Neutrophil (primary cell): ENCODE measurements around the gene CC2D2B.

Source experiments
- H3K27ac ChIP-seq: fragments of 200-600 bp; sonication (generic); 2 replicates; pipeline ENCODE4 v1.5.1; 2016; ENCODE audit warnings: mild to moderate bottlenecking, moderate library complexity
- H3K27me3 ChIP-seq: fragments of 200-600 bp; sonication (generic); 2 replicates; pipeline ENCODE4 v1.6.0; 2016; ENCODE audit warnings: mild to moderate bottlenecking
- H3K36me3 ChIP-seq: fragments of 200-600 bp; sonication (generic); 2 replicates; pipeline ENCODE4 v1.5.1; 2017
- H3K4me1 ChIP-seq, 2 experiments: fragments of 200-600 bp in 1 of 2; sonication (generic) in 1 of 2; 1 replicate in 1 of 2; 2 replicates in 1 of 2; pipeline versions ENCODE4 v1.5.1 to v1.6.1; 2013 to 2016; ENCODE audit warnings: low read depth in 1 of 2, low read length in 1 of 2, mild to moderate bottlenecking in 1 of 2, moderate library complexity in 1 of 2; ENCODE audit not compliant: control insufficient read depth in 1 of 2, insufficient read depth in 1 of 2
- H3K4me3 ChIP-seq, 2 experiments: fragments of 200-600 bp in 1 of 2; sonication (generic) in 1 of 2; 1 replicate in 1 of 2; 2 replicates in 1 of 2; pipeline ENCODE4 v1.5.1; 2013 to 2016; ENCODE audit warnings: low read depth in 1 of 2, low read length in 1 of 2, mild to moderate bottlenecking in 1 of 2, moderate library complexity in 1 of 2
- H3K9me3 ChIP-seq: fragments of 200-600 bp; sonication (generic); 2 replicates; pipeline ENCODE4 v1.5.1; 2016
- TF ChIP-seq, protein P1 (sequence below): fragments of 200-600 bp; sonication (generic); IDR thresholded peaks from 2 replicates; pipeline ENCODE4 v1.5.1; 2016; ENCODE audit warnings: antibody characterized with exemption

CC2D2B gene

DNA sequence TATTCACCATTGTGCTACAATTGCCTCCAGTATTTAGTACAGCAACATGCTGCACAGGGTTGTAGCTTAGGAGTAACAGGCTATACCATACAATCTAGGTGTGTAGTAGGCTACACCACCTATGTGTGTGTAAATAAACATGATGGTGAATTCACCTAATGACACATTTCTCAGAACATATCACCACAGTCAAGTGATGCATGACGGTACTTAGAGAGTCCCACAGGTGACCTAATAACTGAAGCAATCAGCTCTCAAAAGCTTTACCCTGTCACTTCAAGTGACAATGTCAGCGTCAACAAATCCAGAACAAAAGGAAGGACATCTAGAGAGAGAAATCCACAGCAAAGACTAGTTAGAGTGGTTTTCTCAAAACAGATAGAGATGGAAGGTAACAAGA, 174.4 kb downstream of the CC2D2B start:
- Histone ChIP-seq H3K4me1 (no peaks in the 10 kb centered on the region), H3K27ac (no peak overlapping the region), H3K36me3 (no peaks in the 10 kb centered on the region), H3K9me3 (no peaks in the 10 kb centered on the region), H3K27me3 (no peaks in the 10 kb centered on the region), H3K4me3 (no peak overlapping the region)
- TF ChIP-seq, protein P1, sequence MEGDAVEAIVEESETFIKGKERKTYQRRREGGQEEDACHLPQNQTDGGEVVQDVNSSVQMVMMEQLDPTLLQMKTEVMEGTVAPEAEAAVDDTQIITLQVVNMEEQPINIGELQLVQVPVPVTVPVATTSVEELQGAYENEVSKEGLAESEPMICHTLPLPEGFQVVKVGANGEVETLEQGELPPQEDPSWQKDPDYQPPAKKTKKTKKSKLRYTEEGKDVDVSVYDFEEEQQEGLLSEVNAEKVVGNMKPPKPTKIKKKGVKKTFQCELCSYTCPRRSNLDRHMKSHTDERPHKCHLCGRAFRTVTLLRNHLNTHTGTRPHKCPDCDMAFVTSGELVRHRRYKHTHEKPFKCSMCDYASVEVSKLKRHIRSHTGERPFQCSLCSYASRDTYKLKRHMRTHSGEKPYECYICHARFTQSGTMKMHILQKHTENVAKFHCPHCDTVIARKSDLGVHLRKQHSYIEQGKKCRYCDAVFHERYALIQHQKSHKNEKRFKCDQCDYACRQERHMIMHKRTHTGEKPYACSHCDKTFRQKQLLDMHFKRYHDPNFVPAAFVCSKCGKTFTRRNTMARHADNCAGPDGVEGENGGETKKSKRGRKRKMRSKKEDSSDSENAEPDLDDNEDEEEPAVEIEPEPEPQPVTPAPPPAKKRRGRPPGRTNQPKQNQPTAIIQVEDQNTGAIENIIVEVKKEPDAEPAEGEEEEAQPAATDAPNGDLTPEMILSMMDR, result no peak
